HepG2 (cell line): Measurements from ENCODE around the gene CRLF3. TPM values are rescaled to one million over a fixed set of nuclear protein-coding genes. Genes with fewer than 3 reads are reported as not detected.

Experiments used
- FOXP4 ChIP-seq: sonication (generic); formaldehyde crosslinking; IDR thresholded peaks from 2 replicates; pipeline ENCODE4 v1.4.0; 2020; ENCODE audit warnings: missing genetic modification reagents
- NBN ChIP-seq: fragments of 450-650 bp; conservative IDR thresholded peaks from 2 replicates; pipeline ENCODE4 v1.6.1; 2017
- NFYC ChIP-seq: IDR thresholded peaks from 2 replicates; pipeline ENCODE4 v1.6.1; 2016; ENCODE audit warnings: missing genetic modification reagents, missing compliant biosample characterization
- RNF2 ChIP-seq: fragments of 450-650 bp; conservative IDR thresholded peaks from 2 replicates; pipeline ENCODE4 v1.6.1; 2016; ENCODE audit warnings: low read depth
- SOX5 ChIP-seq: IDR thresholded peaks from 2 replicates; pipeline ENCODE4 v1.6.1; 2016; ENCODE audit warnings: borderline replicate concordance
- SP140L ChIP-seq: sonication (generic); formaldehyde crosslinking; IDR thresholded peaks from 2 replicates; pipeline ENCODE4 v1.4.0; 2020; ENCODE audit warnings: missing genetic modification reagents, borderline replicate concordance
- ZBTB10 ChIP-seq: sonication (generic); formaldehyde crosslinking; IDR thresholded peaks from 2 replicates; pipeline ENCODE4 v1.4.0; 2020; ENCODE audit warnings: missing genetic modification reagents, borderline replicate concordance
- ZMYM3 ChIP-seq: sonication (generic); formaldehyde crosslinking; IDR thresholded peaks from 2 replicates; pipeline ENCODE4 v1.5.1; 2020; ENCODE audit warnings: mild to moderate bottlenecking, missing genetic modification reagents
- ZNF142 ChIP-seq: sonication (generic); formaldehyde crosslinking; IDR thresholded peaks from 2 replicates; pipeline ENCODE4 v1.4.0; 2020; ENCODE audit warnings: missing genetic modification reagents
- ZNF296 ChIP-seq: sonication (generic); formaldehyde crosslinking; conservative IDR thresholded peaks from 2 replicates; pipeline ENCODE4 v1.5.0; 2020; ENCODE audit warnings: mild to moderate bottlenecking, missing genetic modification reagents
- ZNF552 ChIP-seq: sonication (generic); formaldehyde crosslinking; IDR thresholded peaks from 2 replicates; pipeline ENCODE4 v1.9.0; 2022; ENCODE audit warnings: missing genetic modification reagents, mild to moderate bottlenecking, borderline replicate concordance
- ZNF574 ChIP-seq: sonication (generic); formaldehyde crosslinking; IDR thresholded peaks from 2 replicates; pipeline ENCODE4 v1.4.0; 2020; ENCODE audit warnings: missing genetic modification reagents
- polyA plus RNA-seq, 8 experiments: library from polyadenylated mRNA; depleted of rRNA in 3 of 8; stranded (reverse) in 7 of 8; unstranded in 1 of 8; fragments of >200 nt; fragmentation: Illumina TruSeq in 4 of 8; extraction: Trizol in 4 of 8; gene quantifications; 2 replicates each; pipeline versions ENCODE4 v1.2.1 to v1.2.3, GENCODE V29; 2011 to 2016; ENCODE audit warnings: low read depth in 4 of 8, missing spikeins in 1 of 8, mixed read lengths in 1 of 8; ENCODE audit not compliant: insufficient read depth in 1 of 8
- total RNA-seq, 5 experiments: library from RNA; depleted of rRNA; stranded (reverse); fragments of >200 nt; fragmentation: Illumina TruSeq; extraction: Trizol; gene quantifications; 2 replicates each; pipeline ENCODE4 v1.2.3, GENCODE V29; 2016; ENCODE audit warnings: low read depth in 1 of 5

The CRLF3 gene
- total and polyA plus RNA-seq, 2 of the 13 experiments (the other 11 are each of a cell fraction or from before 2014, with no cell fraction given): 6.4 to 9.1 TPM

GRCh38 chr17:30831663-30832437, 7.4 kb upstream of the CRLF3 start, which contains the start of gene ATAD5 (continued):
- TF ChIP-seq ZBTB10 (0 out of 2 replicates have a peak, but pooled peaks have one; percentile 18), ZNF552 (CRISPR knock-in tag) (no peak), NFYC (peak; percentile 64), ZNF142 (peak; percentile 49; the same call in 1 of the 2 replicates), SP140L (CRISPR knock-in tag) (peak; percentile 89; the same call in 1 of the 2 replicates), SOX5 (peak; percentile 52; the same call in 1 of the 2 replicates), NBN (no peak), ZMYM3 (CRISPR knock-in tag) (peak; percentile 49; the same call in 1 of the 2 replicates), ZNF574 (CRISPR knock-in tag) (peak; percentile 93), FOXP4 (CRISPR knock-in tag) (peak; percentile 22; the same call in 1 of the 2 replicates), RNF2 (no peak), ZNF296 (no peak)
